SK-MEL-5 (cell line): Measurements from ENCODE around the gene SF3A2. TPM values are rescaled to one million over a fixed set of nuclear protein-coding genes. Genes with fewer than 3 reads are reported as not detected.
"Not testable (repeated sequence)": the region's sequence is repeated elsewhere in the genome, so short reads cannot be mapped to it uniquely, and the experiment has no call there.

Experiments
- DNase-seq: peaks from one replicate; pipeline ENCODE4 v3.0.0-alpha.2; 2016; ENCODE audit warnings: low read depth, low spot score
- in situ Hi-C: cut with HindIII; loops from 2 replicates; pipeline ENCODE4 v1.10.0; 2016; ENCODE audit warnings: low sequenced_read_pairs, high pct_unique_total_duplicates, low pct_unique_long_range_greater_than_20kb
- total RNA-seq: library from RNA; depleted of rRNA; stranded (reverse); fragments of >200 nt; shearing (Covaris generic); gene quantifications from 2 replicates; pipeline ENCODE4 v1.2.3, GENCODE V29; 2014

Gene SF3A2
- total RNA-seq, 1 experiment from 2014 or later = 14.6 TPM

- DNase-seq, in situ Hi-C loops: not testable (repeated sequence)
Measured at GRCh38 chr19:2200624-2201294, 35.9 kb upstream of the SF3A2 start.

DNA sequence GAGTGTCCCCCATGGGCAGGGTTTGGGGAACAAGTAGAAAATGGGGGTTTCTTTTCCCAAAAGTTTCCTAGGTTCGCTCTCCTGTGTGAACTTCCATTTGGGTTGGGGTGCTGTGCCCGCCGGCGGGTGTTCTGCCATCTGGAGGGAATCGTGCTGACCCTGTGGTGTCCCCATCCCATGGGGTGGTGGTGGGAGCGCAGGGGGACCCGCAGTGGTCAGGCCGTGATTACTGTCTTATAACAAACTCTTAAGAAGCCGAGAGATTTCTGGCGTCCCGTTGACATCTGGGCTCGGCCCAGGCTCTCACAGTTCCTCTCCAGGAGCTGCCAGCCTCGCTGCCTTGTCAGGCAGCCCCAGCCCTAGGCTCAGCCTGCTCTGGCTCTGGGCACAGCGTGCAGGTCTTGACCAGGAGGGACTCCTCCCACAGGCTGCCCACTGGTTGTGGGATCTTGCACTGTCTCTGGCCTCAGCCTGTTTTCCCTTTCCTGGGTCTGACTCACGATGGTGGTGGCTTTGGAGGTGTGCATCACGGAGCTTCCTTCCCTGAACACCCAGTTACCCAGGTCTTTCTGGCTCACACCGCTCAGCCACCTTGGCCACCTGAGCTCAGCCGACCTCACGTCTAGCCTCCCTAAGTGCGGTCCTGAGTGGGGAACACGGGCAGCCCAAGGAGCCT lies 35.0 kb upstream of the SF3A2 start:
- no peak for DNase-seq
- in situ Hi-C loops = no loop called here

- in situ Hi-C loops = no loop called here
- no peak for DNase-seq
Measured at GRCh38 chr19:2202366-2202765, 34.3 kb upstream of the SF3A2 start.

DNA sequence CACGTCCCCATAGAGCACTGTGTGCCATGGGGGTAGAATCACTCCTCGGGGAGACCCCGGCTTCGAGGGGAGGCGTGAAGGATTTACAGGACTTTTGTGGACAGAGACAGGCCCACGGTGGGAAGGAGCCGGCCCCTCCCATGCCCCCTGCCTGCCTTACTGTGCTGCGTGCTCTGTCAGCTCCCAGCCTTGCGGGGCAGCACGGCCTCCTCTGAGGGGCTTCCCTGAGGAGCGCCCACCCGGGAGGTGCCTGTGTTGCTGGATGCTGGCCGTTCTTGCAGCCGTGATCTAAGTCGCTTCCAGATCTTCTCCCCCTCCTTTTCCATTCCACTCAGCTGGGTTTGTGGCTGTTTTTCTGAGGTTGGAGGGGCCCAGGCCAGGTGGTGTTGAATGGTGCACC lies 29.6 kb upstream of the SF3A2 start:
- DNase-seq = no peak
- in situ Hi-C loops = no loop called here

- in situ Hi-C loops = no loop called here
- no peak for DNase-seq
Measured at GRCh38 chr19:2207991-2208860, 28.4 kb upstream of the SF3A2 start.

GRCh38 chr19:2208975-2209374 lies 27.6 kb upstream of the SF3A2 start:
- no peak for DNase-seq
- in situ Hi-C loops = no loop called here

DNA sequence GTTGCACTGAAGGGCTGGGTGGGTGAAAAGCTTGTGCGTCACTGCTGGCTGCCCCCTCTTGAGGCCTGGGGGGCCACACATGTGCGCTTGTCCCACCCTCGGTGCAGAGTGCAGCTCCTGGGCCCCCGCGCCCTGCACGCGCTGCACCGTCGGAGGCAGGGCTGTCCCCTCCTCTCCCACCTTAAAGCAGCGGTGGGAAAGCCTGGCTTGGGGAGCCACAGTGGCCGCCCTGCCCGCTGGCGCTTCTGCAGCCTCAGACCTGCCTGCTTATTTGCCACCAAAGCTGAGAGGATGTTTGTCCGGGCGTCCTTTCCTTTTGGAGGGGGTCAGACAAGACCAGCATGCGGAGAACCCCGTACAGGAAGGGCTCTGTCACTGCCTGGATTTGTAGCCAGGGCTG lies 27.2 kb upstream of the SF3A2 start:
- in situ Hi-C loops = no loop called here
- DNase-seq = no peak

- in situ Hi-C loops = no loop called here
- no peak for DNase-seq
Measured at GRCh38 chr19:2210206-2210605, 26.4 kb upstream of the SF3A2 start.

DNA sequence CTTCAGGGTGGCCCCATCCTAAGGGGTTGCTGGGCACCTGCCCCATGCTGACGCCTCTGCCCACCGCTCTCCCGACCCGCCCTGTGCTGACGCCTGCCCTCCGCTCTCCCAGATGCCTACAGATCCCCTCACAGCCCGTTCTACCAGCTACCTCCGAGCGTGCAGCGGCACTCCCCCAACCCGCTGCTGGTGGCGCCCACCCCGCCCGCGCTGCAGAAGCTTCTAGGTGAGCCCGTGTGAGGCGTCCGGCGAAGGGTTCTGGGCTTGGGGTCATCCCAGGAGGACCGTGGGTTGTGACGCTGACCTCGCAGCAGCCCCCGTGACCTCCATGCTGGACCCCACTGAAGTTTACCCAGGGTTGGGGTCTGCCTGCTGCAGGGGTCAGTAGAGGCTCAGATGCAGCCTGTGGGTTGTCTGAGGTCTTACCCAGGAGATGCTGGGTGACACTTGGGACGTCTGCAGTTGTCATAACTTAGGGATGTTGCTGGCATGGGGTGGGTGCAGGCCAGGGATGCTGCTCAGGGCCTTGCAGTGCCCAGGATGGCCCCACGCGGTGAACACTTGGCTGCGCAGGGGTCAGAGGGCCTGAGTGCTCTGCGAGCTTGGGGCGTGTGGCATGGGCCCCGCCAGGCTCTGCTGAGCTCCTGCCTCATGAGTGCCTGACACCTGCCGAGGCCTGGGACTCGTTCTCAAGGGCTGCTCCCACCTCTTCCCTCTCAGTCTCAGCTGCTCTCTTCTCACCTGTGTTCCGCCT lies 25.5 kb upstream of the SF3A2 start:
- in situ Hi-C loops = no loop called here
- no peak for DNase-seq

DNA sequence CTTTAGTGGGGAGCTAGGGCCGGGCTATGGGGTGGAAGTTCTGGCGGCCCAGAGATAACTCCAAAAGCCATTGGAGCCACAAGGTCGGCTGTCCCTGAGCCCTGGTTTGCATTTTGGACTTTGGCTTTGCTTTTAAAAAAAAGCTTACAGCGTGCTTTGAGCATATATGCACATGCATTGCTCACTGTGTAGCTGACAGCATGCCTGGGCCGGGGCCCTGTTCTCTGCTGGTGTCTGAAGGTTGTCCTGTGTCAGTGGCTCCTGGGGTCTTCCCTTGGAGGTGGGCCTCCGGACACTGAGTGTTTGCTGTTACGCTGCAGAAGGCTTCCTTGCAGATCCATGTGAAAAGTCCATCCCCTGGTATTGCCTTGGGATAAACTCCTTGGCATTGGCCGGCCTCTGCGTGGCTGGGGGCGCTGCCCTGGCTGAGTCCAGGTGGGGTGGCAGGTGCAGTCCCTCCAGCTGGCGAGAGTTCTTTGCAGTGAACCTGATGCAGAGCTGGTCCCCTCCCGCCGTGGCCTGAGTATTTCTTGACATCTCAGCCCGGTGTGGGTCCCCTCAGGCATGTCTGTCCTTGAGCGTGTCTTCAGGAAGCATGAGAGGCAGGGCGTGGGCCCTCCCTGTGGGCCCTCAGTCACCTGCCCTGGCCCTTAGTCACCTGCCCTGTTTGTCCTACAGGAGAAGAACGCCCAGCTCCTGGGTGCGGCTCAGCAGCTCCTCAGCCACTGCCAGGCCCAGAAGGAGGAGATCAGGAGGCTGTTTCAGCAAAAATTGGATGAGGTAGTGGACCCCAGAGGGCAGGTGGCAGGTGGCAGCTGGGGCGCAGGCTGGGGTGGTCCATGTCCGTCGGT lies 23.5 kb upstream of the SF3A2 start:
- in situ Hi-C loops = no loop called here
- no peak for DNase-seq

DNA sequence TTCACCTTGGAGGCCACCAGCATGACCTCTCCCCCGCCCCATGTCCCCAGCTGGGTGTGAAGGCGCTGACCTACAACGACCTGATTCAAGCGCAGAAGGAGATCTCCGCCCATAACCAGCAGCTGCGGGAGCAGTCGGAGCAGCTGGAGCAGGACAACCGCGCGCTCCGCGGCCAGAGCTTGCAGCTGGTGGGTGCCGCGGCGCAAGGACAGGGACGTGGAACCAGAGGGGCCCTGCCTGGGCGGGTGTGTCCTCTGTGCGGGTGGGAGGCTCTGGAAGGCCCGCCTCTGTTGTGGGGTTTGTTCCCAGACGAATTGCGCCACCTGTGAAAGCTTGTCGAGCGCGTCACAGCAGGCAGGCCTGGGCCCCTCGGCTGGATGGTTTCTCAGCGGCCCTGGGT lies 22.8 kb upstream of the SF3A2 start:
- in situ Hi-C loops = no loop called here
- no peak for DNase-seq

GRCh38 chr19:2214251-2214650 lies 22.4 kb upstream of the SF3A2 start:
- no peak for DNase-seq
- in situ Hi-C loops = no loop called here

- in situ Hi-C loops = no loop called here
Measured at GRCh38 chr19:2215281-2215751, 21.3 kb upstream of the SF3A2 start.

GRCh38 chr19:2216361-2217225 lies 20.0 kb upstream of the SF3A2 start:
- DNase-seq = no peak
- in situ Hi-C loops = no loop called here

More at GRCh38 chr19:2215281-2215751, 21.3 kb upstream of the SF3A2 start:
- no peak for DNase-seq

DNA sequence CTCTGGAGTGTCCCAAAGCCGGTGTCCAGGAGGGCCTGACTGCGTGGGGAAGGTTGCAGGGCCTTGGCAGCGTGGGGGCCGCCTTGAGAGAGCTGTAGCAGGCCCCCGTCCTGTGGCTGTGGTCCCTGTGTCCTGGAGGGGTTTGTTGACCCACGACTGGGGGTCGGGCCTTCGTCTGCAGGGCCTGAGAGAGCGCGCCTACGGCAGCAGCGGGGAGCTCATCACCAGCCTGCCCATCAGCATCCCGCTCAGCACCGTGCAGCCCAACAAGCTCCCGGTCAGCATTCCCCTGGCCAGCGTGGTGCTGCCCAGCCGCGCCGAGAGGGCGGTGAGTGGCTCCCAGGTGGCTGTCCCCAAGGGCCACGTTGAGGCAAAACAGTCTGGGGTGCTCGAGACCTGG lies 19.0 kb upstream of the SF3A2 start:
- DNase-seq = no peak

DNA sequence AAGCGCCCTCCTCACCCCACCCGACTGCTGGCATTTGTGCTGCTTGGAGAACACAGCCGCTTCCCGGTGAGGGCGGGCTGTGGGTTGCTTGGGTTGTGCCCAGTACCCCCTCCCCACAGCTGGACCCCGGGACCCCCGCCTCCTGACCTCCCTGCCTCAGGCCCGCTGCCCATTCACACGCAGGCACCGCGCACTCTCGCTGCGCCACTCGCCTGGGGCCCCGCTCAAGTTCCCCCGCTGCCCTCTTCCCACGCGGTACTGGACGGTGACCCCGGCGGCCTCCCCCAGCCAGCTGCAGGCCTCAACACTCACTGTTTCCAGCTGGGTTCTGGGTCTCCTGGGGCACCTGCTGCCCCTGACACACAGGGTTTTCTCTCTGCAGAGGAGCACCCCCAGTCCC lies 16.9 kb upstream of the SF3A2 start:
- in situ Hi-C loops = no loop called here
- DNase-seq = no peak

More for the DNA sequence above, 19.0 kb upstream of the SF3A2 start:
- in situ Hi-C loops = no loop called here
